ENCODE measurements around the gene CNTNAP2.

DNA sequence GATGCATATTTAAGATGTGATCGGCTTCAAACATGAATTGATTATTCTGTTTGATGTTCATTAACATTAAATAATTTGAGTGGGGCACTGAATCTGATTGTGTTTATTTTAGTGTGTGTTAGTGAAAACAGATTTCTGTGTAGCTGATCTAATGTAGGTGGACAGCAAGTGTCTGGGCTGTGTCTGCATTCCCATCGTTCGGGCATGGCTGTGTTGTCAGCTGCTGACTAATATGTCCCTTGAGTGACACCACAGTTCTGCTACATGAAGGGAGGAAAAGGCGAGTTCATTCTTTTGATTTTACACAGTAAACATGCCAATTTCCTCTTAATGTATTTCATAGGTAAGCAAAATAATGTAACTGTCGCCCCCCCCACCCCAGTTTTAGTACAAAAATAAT lies 203.0 kb downstream of the CNTNAP2 start:
- TF ChIP-seq CTCF (IDR thresholded peaks at IDR 0.05; ENCODE audit: insufficient read depth, low read length, poor library complexity, severe bottlenecking) (no peak), EZH2phosphoT487 (conservative IDR thresholded peaks at IDR 0.05; ENCODE audit: low read length) (no peak)
